ENCODE results near the gene FRAT2.
"Not testable (repeated sequence)": the region's sequence is repeated elsewhere in the genome, so short reads cannot be mapped to it uniquely, and the experiment has no call there.

FRAT2 gene

GRCh38 chr10:97290576-97291356, 43.8 kb downstream of the FRAT2 start:
- DNase-seq = not testable (repeated sequence)

DNA sequence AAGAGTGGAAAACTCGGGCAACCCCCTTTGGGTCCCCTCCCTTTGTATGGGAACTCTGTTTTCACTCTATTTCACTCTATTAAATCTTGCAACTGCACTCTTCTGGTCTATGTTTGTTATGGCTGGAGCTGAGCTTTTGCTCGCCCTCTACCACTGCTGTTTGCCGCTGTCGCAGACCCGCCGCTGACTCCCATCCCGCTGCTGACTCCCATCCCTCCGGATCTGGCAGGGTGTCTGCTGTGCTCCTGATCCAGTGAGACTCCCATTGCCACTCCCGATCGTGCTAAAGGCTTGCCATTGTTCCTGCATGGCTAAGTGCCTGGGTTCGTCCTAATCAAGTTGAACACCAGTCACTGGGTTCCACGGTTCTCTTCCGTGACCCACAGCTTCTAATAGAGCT, 44.5 kb downstream of the FRAT2 start:
- not testable (repeated sequence) for DNase-seq

Measured in retina (tissue), 1 donor.